Measurements from ENCODE around the gene SULT2B1.

The SULT2B1 gene

DNA sequence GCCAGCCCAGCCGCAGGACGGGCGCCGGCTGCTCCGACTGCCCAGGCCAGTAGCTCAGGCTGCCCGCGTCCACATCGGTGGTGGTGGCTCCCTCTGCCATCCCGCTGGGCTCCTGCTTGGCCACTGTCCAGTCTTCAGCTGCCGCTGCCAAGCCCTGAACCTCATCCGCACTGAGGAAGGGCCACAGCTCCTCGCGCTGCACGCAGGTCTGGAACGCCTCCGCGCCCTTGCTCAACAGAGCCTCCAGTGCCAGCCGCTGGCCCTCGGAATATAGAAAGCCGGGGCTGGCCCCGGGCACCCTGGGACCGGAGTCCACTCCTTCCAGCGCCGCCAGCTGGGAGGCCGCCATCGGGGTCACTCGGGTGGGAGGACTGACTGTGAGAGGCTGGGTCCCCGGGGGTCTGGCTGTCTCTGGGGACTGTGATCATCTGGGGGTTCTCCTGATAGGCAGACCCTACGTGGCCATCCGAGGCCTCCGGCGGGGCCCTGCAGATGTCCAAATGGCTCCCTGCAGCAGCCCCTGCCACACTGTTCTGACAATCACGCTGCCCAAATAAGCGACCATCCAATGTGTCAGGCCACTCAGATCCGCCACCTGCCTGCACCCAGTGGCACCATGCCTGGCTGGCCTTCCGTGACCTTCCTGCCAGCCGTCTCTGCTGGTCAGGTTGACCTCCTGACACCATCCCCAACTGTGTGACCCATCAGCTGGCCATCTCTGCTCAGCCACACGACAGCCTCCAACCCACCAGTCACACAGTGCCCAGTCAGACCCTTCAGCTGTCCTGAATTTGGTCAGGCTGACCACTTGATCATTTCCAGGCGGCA is 61.3 kb downstream of the SULT2B1 start:
- no peak for TF ChIP-seq GATA2 (IDR thresholded peaks at IDR 0.05; ENCODE audit: low read depth, low read length)
- TF ChIP-seq GATA3 (IDR thresholded peaks at IDR 0.05; ENCODE audit: low read depth, low read length): no peak

GRCh38 chr19:48613852-48614435 is 62.0 kb downstream of the SULT2B1 start:
- no peak for TF ChIP-seq GATA2 (IDR thresholded peaks at IDR 0.05; ENCODE audit: low read depth, low read length)
- TF ChIP-seq GATA3 (IDR thresholded peaks at IDR 0.05; ENCODE audit: low read depth, low read length): no peak

DNA sequence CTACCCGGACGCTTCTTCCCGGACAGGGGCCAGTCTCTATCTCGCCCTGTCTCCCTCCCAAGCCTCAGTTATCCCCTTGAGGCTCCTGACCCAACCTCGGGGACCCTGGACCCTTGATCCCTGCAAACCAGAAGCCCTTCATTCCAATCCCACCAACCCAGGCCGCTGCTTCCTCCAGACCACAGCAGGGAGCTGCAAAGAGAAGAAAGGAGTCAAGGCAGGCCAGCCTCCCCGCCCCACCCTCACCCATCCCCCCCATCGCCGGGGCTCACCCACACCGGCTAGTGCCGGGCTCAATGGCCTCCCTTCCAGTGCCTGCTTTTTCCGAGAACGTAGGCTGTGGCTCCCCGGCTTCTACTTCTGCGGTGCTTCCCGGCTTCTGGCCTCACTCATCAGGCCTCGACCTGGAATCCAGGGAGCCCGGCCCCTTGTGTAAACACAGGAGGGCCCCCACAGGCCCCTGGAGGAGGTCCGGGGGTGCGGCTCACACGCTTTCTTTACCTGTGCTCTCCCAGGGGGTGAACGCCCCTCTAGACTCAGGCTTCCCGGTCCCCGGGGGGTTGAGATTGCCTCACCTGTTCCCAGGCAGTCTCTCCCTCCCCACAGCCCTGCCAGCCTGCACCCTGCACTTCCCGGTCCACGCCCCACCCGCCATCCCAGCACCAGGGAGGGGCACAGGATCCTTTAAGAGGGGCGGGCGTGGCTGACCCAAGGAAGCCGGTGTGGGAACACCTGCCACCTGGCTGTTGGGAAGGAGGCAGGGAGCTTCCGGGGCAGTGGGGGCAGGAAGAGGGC is 62.7 kb downstream of the SULT2B1 start, which contains the start of gene FAM83E:
TSS of gene FAM83E (minus strand) at position 641 of the 795 bp plus-strand sequence. CDS start 1,704 bp downstream, outside the sequence.
- no peak for TF ChIP-seq GATA2 (IDR thresholded peaks at IDR 0.05; ENCODE audit: low read depth, low read length)
- no peak for TF ChIP-seq GATA3 (IDR thresholded peaks at IDR 0.05; ENCODE audit: low read depth, low read length)

DNA sequence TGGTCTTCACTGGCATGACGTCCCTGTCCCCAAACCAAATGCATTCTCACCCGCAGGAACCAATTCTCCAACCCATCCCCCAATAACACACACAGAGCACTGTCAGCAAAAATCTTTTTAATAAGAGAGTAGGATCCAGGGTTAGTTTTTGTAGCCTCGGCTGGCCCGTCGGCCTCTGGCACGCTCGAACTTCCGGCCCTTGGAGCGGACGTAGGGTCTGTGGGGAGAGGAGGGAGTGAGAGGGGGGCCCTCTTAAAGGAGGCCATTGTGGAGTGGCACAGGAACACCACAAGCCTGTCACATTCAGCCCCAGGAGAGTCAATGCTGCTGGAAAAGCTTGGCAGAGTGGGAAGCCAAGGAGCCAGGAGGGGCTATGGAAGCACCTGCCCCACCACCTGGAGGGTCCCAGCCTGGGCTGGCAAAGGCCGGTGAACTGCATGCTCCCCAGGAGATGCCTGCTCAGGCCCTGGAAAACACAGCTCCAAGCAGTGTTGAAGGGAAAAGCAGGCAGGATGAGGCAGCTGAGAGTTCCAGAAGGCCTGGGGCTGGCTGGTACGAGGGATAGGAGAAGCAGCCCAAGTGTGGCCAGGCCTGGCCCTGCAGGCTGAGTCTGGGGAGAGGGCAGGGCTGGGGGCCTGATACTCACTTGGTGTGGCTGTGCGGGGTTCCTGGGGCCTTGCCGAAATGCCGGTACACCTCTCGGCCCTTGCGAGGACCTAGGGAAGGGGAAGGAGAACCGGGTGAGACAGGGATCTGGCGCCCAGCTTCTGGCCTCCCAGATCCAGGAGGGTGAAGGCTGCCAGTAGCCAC is 63.5 kb downstream of the SULT2B1 start:
- TF ChIP-seq GATA2 (IDR thresholded peaks at IDR 0.05; ENCODE audit: low read depth, low read length) (no peak), GATA3 (IDR thresholded peaks at IDR 0.05; ENCODE audit: low read depth, low read length) (no peak)

DNA sequence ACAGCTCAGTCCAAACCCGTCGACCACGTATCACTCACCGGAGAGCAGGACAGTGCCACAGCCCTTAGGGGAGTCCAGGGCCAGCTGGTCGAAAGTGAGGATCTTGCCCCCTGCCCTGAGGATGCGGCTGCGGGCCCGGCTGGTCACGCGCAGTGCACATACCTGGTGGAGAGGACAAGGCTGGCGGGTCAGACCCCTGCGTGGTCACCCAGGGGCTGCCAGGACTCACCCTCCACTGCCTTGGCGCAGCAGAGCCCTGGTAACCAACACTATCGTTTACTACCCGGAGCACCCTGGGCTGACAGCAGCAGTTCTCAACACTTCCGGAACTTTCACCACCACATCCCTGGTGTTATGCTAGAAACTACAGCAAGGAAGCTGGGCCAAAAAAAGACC is 64.1 kb downstream of the SULT2B1 start:
- TF ChIP-seq GATA2 (IDR thresholded peaks at IDR 0.05; ENCODE audit: low read depth, low read length) (no peak), GATA3 (IDR thresholded peaks at IDR 0.05; ENCODE audit: low read depth, low read length) (no peak)

GRCh38 chr19:48616491-48617056 is 64.6 kb downstream of the SULT2B1 start:
- TF ChIP-seq GATA3 (IDR thresholded peaks at IDR 0.05; ENCODE audit: low read depth, low read length) (no peak), GATA2 (IDR thresholded peaks at IDR 0.05; ENCODE audit: low read depth, low read length) (no peak)

DNA sequence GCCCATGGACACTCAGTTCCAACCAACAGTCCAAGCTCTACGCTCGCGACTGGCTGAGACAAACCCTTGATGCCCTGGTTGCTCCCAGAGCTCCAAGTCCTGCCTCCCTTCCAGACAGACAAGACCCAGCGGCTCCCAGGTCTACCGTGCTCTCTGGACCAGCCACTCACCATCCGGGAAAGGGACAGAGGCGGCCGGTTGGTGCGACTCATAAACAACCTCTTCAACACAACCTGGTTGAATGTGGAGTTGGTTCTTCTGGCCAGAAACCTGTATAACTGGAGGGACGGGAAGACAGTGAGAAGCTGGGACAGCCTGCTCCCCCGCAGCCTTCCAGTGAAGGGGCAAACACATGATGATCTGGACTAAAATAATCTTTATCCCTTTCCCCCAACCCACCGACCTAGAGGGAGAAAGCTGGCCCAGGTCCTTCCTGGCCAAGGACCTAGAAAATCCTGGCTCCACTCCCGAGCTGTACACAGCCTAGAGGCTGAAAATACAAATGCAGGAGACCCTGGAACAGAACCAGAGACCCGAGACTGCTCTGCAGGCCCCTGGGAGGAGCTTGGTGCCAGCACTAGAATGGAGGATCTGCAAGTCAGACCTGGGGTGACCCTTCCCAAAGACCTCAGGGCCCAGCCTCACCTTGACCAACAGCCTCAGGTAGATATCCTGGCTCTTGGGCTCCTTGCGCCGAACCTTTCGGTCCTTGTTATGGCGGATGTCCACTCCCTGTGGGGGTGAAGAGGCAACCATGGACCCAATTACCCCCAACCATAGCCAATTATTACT is 65.4 kb downstream of the SULT2B1 start:
- TF ChIP-seq GATA3 (IDR thresholded peaks at IDR 0.05; ENCODE audit: low read depth, low read length): no peak
- no peak for TF ChIP-seq GATA2 (IDR thresholded peaks at IDR 0.05; ENCODE audit: low read depth, low read length)

GRCh38 chr19:48618278-48618915 is 66.4 kb downstream of the SULT2B1 start:
- TF ChIP-seq GATA2 (IDR thresholded peaks at IDR 0.05; ENCODE audit: low read depth, low read length): no peak
- no peak for TF ChIP-seq GATA3 (IDR thresholded peaks at IDR 0.05; ENCODE audit: low read depth, low read length)

DNA sequence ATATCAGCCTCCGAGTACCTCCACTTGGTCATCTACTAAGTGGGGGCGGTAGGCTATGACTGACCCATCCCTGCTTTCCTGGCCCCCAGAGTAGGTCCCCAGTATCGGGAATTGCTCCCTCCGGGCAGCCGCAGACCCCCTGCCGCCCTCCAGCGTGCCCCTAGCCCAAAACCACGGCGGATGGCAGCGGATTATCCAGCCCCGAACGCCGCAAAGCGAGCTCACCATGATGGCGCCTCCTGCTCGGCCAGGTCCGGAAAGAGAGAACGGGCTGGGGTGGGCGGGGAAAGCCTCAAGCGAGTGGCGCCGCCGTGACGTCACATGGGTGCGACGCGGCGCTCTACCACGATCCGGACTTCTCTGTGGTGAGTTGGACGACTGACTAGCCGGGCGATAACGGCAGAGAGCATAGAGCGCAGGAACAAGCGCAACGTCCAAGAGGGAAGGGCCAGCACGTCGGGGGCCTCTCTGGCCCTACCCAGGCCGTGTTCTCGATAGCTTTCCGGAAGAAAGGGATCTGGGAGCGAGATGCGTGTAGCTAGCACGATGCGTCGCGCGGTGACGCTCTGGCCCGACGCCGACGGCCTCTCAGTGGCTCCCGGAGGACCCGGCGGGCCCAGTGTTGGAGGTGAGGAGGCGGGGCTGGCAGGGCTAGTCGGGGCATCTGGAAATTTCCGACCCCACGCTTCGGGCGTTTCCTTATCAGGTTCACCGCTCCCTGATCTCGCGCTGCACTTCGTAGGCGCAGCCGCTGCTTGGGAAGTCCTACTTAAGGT is 67.1 kb downstream of the SULT2B1 start, which contains the start of the genes RPL18 and SPHK2:
TSS of gene RPL18 (minus strand) at position 263 of the 776 bp plus-strand sequence. CDS start at position 228, 35 bp downstream.
TSS of gene SPHK2 (plus strand) at position 591 of the 776 bp plus-strand sequence. CDS start 1,009 bp downstream, outside the sequence.
- peak; percentile 97 for TF ChIP-seq GATA2 (IDR thresholded peaks at IDR 0.05; ENCODE audit: low read depth, low read length)
- TF ChIP-seq GATA3 (IDR thresholded peaks at IDR 0.05; ENCODE audit: low read depth, low read length): no peak; the same call in 1 of the 2 replicates

GRCh38 chr19:48619692-48620585 is 68.0 kb downstream of the SULT2B1 start:
- TF ChIP-seq GATA2 (IDR thresholded peaks at IDR 0.05; ENCODE audit: low read depth, low read length): no peak
- no peak; the same call in 1 of the 2 replicates for TF ChIP-seq GATA3 (IDR thresholded peaks at IDR 0.05; ENCODE audit: low read depth, low read length)

All from SH-SY5Y (cell line).